ENCODE data around the gene BAZ1A.

DNA sequence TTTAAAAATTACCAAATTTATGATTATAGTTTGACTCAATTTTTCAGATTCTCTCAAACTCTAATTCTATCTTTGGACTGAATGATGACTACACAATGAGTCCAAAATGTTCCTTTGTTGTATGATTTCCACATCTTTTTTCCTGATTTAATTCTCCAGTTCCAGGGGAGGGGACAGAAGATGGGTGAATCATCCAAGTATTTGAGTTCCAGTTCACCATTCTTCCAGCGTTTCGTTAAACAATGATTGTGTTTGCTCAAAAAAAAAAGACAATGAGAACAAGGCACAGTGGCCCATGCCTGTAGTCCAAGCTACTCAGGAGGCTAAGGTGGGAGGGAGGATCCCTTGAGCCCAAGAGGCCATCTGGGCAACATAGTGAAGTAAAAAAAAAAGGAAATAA, 23.8 kb downstream of the BAZ1A start:
- TF ChIP-seq, protein P1, sequence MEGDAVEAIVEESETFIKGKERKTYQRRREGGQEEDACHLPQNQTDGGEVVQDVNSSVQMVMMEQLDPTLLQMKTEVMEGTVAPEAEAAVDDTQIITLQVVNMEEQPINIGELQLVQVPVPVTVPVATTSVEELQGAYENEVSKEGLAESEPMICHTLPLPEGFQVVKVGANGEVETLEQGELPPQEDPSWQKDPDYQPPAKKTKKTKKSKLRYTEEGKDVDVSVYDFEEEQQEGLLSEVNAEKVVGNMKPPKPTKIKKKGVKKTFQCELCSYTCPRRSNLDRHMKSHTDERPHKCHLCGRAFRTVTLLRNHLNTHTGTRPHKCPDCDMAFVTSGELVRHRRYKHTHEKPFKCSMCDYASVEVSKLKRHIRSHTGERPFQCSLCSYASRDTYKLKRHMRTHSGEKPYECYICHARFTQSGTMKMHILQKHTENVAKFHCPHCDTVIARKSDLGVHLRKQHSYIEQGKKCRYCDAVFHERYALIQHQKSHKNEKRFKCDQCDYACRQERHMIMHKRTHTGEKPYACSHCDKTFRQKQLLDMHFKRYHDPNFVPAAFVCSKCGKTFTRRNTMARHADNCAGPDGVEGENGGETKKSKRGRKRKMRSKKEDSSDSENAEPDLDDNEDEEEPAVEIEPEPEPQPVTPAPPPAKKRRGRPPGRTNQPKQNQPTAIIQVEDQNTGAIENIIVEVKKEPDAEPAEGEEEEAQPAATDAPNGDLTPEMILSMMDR (IDR thresholded peaks at IDR 0.05) = no peak
- TF ChIP-seq POLR2A (IDR thresholded peaks at IDR 0.05) (no peak), EP300 (IDR thresholded peaks at IDR 0.05) (no peak)

Data from upper lobe of left lung (tissue), 4 donors.